SHP77 treated with DMSO at 0.1 percent for 48 hours (cell line): ENCODE results near the gene WLS.
"Not testable (repeated sequence)": the region's sequence is repeated elsewhere in the genome, so short reads cannot be mapped to it uniquely, and the experiment has no call there.

Experiments used
- DNase-seq: peaks from one replicate; lab custom pipeline; 2025; lab: John Stamatoyannopoulos, UW

The WLS gene

DNA sequence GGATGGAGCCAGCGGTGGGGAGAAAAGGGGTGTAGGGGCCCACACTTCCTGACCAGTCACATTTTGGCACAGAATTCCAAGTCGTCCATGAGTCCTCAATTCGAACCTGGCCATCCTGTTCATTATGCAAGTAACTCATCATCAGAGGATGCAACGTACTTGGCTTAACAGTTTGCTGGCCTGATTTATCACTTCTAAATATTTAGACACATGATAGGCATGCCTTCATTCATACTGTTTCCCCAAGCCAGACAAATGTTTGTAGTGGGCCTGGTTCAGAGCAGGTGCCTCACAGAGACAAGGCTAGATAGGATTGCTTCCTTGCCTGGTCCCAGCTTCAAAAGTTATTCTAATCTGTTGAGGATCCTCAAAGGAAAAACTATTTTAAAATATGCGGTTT is 66.7 kb downstream of the WLS start:
- DNase-seq, result no peak

- no peak for DNase-seq
Measured at GRCh38 chr1:68164918-68165317, 67.4 kb downstream of the WLS start.

DNA sequence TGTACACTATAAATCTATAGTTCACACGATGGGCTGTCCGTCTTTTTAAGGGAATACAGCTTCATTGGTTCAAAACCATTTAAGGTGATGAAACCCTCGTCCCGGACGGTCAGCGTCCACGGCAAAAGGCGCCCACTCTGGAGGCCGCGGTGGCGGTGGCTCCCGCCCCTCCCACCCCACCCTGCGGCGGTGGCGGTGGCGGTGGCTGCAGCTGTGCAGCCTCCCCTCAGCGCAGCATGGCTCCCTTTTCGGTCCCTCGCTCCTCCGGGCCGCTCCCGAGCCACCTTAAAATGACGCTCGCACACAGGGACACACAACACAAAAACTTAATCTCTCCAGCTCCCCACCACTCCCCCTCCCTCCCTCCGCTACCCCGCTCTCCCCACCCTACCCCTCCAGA is 69.1 kb downstream of the WLS start:
- no peak for DNase-seq

DNA sequence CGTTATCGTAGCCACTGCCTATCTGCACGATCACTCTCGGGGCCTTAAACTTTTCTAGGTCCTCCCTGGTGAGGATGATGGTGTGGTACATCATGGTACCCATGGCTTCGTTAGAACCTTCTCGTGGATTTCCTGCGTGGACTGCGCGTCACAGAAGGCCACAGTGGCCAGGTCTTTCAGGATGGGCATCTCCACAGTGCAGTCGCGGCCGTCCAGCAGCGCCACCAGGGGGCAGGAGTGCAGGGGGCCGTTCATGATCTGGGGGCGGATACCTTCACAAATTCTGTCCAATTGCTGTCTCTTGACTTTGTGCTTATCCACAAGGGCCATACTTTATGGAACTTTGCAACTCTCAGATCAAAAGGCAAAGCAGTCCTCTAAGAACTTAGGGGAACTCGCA is 69.6 kb downstream of the WLS start:
- no peak for DNase-seq

DNA sequence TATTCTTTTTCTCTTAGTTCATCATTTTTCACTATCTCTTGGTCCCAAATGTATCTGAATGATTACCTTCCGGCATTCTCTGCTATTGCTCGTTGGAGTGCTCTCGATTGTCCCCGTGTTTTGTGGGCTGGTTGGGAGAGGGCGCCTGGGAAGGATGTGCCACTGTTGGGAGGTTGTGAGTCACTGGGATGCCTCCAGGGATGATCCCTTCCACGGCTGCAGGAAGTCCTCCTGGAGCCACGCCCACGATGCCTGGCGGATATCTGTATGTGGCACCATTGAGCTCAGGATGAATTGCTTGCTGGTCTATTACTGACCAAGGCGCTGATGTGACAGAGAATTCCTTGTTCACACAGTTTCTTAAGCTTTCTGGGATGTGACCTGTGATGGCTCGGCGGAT is 70.7 kb downstream of the WLS start:
- DNase-seq, result not testable (repeated sequence)

- DNase-seq, result not testable (repeated sequence)
Measured at GRCh38 chr1:68160935-68161334, 71.4 kb downstream of the WLS start.

- DNase-seq, result no peak
Measured at GRCh38 chr1:68160021-68160420, 72.3 kb downstream of the WLS start.

DNA sequence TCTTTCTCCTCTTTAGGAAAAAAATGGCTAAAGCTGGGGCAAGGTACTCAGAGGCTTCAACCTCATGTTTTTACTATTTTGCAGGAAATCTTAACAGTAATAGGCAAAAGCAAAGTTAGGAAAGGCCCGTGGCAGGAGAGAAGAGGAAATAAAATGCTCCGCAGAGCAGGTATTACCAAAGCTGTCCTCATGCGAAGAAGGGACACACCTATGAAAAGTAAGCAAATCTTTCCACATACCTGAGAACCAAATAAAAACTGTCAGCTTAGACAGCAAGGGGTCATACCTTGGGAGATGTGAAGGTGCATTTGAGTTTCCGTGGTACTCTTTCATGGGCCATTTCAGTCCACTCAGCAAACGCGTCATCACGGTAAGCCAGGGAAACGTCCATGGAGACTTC is 73.5 kb downstream of the WLS start:
- no peak for DNase-seq

DNA sequence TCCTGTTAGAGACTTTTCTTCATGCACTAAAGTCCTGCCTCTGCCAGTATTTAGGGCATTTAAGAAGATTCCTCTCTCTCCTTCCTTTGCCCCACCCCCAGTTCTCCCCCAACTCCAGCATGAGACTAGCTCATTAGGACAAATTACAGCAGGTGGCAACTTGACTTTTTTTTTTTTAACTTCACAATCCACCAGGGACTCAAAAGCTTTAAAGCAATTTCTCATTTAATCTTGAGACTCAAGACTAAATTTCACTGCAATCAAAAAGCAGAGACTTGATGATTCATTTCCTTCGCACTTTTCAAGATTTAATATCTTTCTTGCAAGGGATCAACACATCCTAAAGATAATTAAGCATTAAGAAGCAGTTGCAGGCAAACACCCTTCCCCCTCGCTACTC is 74.9 kb downstream of the WLS start:
- DNase-seq, result no peak

GRCh38 chr1:68151690-68152089 is 80.6 kb downstream of the WLS start:
- DNase-seq, result no peak

DNA sequence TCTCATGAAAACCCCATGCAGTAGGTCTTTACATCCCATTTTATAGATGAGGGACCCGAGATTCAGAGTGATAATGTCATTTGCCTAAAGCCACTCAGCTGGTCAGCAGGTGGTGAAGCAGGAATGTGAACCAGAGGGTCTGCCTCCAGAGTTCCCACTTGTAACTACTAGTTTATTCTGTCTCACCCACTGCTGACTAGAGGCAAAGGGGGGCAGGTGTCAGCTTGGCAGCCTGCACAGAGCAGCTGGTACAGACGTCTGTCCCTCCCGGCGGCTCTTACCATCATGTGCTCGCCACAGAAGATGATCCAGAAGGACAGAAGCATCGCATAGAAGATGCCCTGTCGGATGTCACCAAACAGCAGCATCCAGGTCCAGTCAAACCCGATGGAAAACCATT is 82.4 kb downstream of the WLS start:
- no peak for DNase-seq

DNA sequence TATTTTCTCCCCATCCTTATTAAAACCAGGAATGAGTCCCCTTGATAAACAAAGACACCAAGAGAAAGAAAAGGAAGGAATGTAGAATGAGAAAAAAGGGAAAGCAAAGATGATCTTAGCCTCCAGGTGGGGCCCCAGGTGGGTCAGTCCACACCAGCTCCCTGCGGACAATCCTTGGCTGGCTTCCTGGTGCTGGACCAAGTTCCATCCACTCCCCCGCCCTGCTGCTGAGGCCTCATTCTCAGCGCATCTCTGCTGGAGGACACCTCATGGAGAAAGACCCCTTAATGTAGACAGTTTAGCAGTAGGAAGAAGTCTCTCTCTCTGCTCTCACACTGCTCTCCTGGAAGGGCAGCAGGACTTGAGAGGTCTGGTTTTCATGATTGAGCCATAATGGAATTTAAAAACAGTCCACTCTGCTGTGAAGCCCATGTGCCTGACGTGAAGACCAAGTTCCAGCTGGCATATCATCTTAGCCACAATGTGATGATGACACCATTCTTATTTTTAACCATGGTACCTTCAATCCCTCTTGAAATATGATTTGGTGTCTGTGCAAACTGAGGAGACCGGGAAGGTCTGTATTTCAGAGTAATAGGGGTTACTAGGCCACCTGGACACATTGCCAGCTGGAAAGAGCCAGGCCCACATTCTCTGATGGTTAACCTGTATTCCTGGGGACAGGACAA is 83.1 kb downstream of the WLS start:
- DNase-seq, result no peak

- no peak for DNase-seq
Measured at GRCh38 chr1:68148631-68149030, 83.7 kb downstream of the WLS start.

DNA sequence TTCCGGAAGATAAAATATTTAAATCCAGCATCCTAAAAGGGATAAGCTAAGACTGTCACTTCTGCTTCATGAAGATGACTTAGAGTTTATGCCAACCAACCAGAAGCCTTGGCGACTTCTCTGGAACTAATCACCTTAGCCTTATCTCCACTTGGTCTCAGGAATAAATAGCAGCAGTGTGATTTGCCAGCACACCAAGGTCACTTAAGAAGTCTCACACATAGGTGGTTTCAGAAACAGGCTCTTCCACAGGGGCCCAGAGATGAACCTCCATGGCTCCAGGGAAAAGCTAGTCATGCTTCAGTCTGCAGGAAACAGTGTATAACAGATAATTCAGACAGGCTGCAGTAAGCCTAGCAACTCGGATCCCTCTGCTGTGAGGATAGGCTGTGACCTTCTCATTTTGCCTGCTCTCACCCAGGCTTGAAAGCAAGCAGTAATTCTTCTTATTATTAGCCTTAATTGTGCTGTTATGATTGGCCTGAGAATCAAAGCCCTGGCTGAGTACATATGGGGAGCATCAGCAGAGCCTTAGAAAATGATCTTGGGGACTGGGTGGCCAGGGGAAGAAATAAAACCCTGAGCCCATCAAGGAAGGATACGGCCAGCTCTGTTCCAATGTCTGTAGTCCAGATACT is 84.7 kb downstream of the WLS start:
- DNase-seq, result no peak

GRCh38 chr1:68145418-68146126 is 86.8 kb downstream of the WLS start:
- no peak for DNase-seq

DNA sequence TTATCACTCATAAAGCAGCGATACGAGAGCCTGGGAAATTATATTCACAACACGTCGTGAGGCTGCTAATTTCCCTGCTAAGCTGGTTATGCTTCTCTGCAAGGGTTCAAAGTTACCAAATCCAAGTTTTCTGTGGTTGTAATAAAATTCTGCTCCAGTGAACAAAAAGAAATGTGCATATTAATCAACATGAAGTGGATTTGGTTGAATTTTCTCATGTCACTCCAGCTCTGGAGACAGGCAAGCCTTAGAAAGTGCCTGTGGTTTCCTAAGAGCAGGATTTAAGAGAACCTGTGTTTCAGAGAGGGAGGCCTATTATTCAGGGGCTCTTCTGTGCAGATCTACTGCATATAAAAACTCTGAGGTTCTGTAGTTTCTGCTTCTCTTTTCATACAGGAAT is 87.5 kb downstream of the WLS start:
- DNase-seq, result no peak

GRCh38 chr1:68143633-68144032 is 88.7 kb downstream of the WLS start:
- DNase-seq, result no peak

GRCh38 chr1:68142461-68142860 is 89.9 kb downstream of the WLS start:
- DNase-seq, result no peak

DNA sequence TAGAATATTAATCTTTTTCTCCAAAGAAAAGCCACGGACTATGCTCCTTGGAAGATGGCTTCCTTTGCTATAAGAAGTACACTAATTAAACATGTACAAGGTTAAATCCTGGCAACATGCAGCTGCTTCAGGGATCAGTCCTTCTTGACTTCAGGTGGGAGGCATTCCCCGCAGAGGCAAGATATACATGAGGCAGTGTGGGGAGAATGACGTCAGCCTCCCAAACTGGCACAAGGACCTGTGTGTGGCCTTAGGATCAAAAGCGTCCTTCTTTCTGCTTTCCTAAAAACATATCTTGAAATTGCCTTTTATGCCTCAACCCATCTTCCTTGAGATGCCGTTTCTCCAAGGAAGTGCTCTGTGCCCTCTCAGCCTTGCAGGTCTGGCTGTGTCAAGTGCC is 90.3 kb downstream of the WLS start:
- DNase-seq, result no peak

GRCh38 chr1:68141071-68142021 is 91.0 kb downstream of the WLS start:
- no peak for DNase-seq

DNA sequence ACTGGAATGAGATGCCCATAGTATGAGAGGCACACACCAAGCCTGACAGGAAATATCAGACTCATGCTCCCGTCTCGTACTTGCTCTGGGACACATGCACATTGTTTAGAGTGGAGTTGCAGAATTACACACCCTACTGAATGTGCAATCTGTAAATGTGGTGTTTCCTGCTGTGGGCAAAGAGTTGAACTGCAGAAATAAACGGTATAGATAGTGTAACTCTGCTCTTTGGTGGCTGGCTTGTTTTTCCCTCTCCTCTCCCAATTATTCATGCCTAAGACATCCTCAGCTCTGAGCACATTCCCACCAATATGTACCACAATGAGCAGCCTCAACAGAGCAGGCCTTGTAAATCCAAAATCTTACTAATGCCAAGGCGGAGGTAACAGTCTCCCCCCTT is 91.8 kb downstream of the WLS start:
- no peak for DNase-seq

DNA sequence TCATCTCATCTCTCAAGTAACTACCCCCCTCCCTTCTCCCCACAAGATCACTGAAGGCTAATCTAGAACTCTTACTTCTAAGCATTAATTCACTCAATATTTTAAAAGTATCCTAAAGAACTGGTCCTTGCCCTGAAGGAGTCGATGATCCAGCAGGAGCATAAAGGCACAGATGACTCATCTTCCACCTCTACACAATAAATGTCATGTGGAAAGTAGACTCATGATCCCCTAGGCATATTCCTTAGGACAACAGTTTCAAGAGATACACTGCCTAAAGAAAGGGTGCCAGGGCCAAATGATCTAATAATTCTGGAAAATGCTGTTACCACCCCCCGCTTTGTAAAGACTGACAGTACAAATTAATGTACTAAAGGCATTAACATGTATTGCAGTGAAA is 96.1 kb downstream of the WLS start:
- no peak for DNase-seq
